Activated naive CD8-positive, alpha-beta T cell (primary cell): ENCODE measurements around the gene MIA2.
"Not testable (repeated sequence)": the region's sequence is repeated elsewhere in the genome, so short reads cannot be mapped to it uniquely, and the experiment has no call there.

Experiments used
- H3K27ac Mint-ChIP-seq: one replicate; pipeline ENCODE4 v1.8.0; 2021; ENCODE audit warnings: mixed read lengths
- H3K27me3 Mint-ChIP-seq: one replicate; pipeline ENCODE4 v1.8.0; 2021; ENCODE audit warnings: mixed read lengths
- H3K36me3 Mint-ChIP-seq: one replicate; pipeline ENCODE4 v1.8.0; 2021; ENCODE audit warnings: mixed read lengths
- H3K4me1 Mint-ChIP-seq: one replicate; pipeline ENCODE4 v1.8.0; 2021; ENCODE audit warnings: low read depth, mixed read lengths
- H3K4me3 Mint-ChIP-seq: one replicate; pipeline ENCODE4 v1.8.0; 2021; ENCODE audit warnings: mild to moderate bottlenecking, mixed read lengths
- H3K9me3 Mint-ChIP-seq: one replicate; pipeline ENCODE4 v1.8.0; 2021; ENCODE audit warnings: low read depth, mixed read lengths

Gene MIA2

GRCh38 chr14:39275395-39275794 is 41.7 kb downstream of the MIA2 start:
- no peaks in the 10 kb centered on the region for H3K27me3 Mint-ChIP-seq
- no peaks in the 10 kb centered on the region for H3K9me3 Mint-ChIP-seq
- peaks cover 56% of the 10 kb centered on the region for H3K4me1 Mint-ChIP-seq
- H3K27ac Mint-ChIP-seq = no peak overlapping the region
- H3K36me3 Mint-ChIP-seq = peaks cover 12% of the 10 kb centered on the region
- H3K4me3 Mint-ChIP-seq = no peak overlapping the region

GRCh38 chr14:39276005-39276404 is 42.3 kb downstream of the MIA2 start:
- Mint-ChIP-seq H3K9me3 (no peaks in the 10 kb centered on the region), H3K4me1 (peaks cover 50% of the 10 kb centered on the region), H3K4me3 (no peak overlapping the region), H3K27ac (peak overlapping the region; percentile 78), H3K27me3 (no peaks in the 10 kb centered on the region), H3K36me3 (peaks cover 12% of the 10 kb centered on the region)

GRCh38 chr14:39276579-39277114 is 42.9 kb downstream of the MIA2 start:
- Mint-ChIP-seq H3K4me1 (peaks cover 47% of the 10 kb centered on the region), H3K27me3 (no peaks in the 10 kb centered on the region), H3K9me3 (no peaks in the 10 kb centered on the region), H3K36me3 (peaks cover 15% of the 10 kb centered on the region), H3K4me3 (no peak overlapping the region), H3K27ac (peak overlapping the region; percentile 78)

- H3K9me3 Mint-ChIP-seq = no peaks in the 10 kb centered on the region
- H3K4me1 Mint-ChIP-seq = peaks cover 35% of the 10 kb centered on the region
- H3K36me3 Mint-ChIP-seq = peaks cover 22% of the 10 kb centered on the region
- H3K27me3 Mint-ChIP-seq = no peaks in the 10 kb centered on the region
- H3K27ac Mint-ChIP-seq = no peak overlapping the region
- no peak overlapping the region for H3K4me3 Mint-ChIP-seq
Observed at GRCh38 chr14:39279515-39279914, 45.8 kb downstream of the MIA2 start.

GRCh38 chr14:39280678-39281077 is 47.0 kb downstream of the MIA2 start:
- peaks cover 22% of the 10 kb centered on the region for H3K36me3 Mint-ChIP-seq
- not testable (repeated sequence) for H3K4me3 Mint-ChIP-seq, H3K9me3 Mint-ChIP-seq, H3K27ac Mint-ChIP-seq, H3K27me3 Mint-ChIP-seq
- peaks cover 29% of the 10 kb centered on the region for H3K4me1 Mint-ChIP-seq

GRCh38 chr14:39289523-39289922 is 55.8 kb downstream of the MIA2 start:
- Mint-ChIP-seq H3K36me3 (peaks cover 10% of the 10 kb centered on the region), H3K4me1 (peaks cover 13% of the 10 kb centered on the region), H3K4me3 (no peak overlapping the region), H3K27ac (no peak overlapping the region), H3K27me3 (no peaks in the 10 kb centered on the region), H3K9me3 (no peaks in the 10 kb centered on the region)

GRCh38 chr14:39291701-39292100 is 58.0 kb downstream of the MIA2 start:
- H3K36me3 Mint-ChIP-seq = peaks cover 20% of the 10 kb centered on the region
- H3K27ac Mint-ChIP-seq = no peak overlapping the region
- H3K27me3 Mint-ChIP-seq = no peaks in the 10 kb centered on the region
- no peak overlapping the region for H3K4me3 Mint-ChIP-seq
- peaks cover 13% of the 10 kb centered on the region for H3K4me1 Mint-ChIP-seq
- no peaks in the 10 kb centered on the region for H3K9me3 Mint-ChIP-seq

GRCh38 chr14:39293629-39294028 is 59.9 kb downstream of the MIA2 start:
- peaks cover 13% of the 10 kb centered on the region for H3K4me1 Mint-ChIP-seq
- no peaks in the 10 kb centered on the region for H3K27me3 Mint-ChIP-seq
- no peaks in the 10 kb centered on the region for H3K9me3 Mint-ChIP-seq
- no peak overlapping the region for H3K27ac Mint-ChIP-seq
- no peak overlapping the region for H3K4me3 Mint-ChIP-seq
- peaks cover 24% of the 10 kb centered on the region for H3K36me3 Mint-ChIP-seq

GRCh38 chr14:39300389-39300788 is 66.7 kb downstream of the MIA2 start:
- H3K4me1 Mint-ChIP-seq, H3K27me3 Mint-ChIP-seq, H3K27ac Mint-ChIP-seq, H3K4me3 Mint-ChIP-seq, H3K9me3 Mint-ChIP-seq: not testable (repeated sequence)
- peaks cover 20% of the 10 kb centered on the region for H3K36me3 Mint-ChIP-seq

- Mint-ChIP-seq H3K4me3 (no peak overlapping the region), H3K9me3 (no peaks in the 10 kb centered on the region), H3K4me1 (peaks cover 5% of the 10 kb centered on the region), H3K36me3 (peaks cover 20% of the 10 kb centered on the region), H3K27me3 (no peaks in the 10 kb centered on the region), H3K27ac (no peak overlapping the region)
Observed at GRCh38 chr14:39302124-39302810, 68.6 kb downstream of the MIA2 start.

- no peak overlapping the region for H3K4me3 Mint-ChIP-seq
- H3K4me1 Mint-ChIP-seq = peaks cover 5% of the 10 kb centered on the region
- no peaks in the 10 kb centered on the region for H3K27me3 Mint-ChIP-seq
- peaks cover 17% of the 10 kb centered on the region for H3K36me3 Mint-ChIP-seq
- no peaks in the 10 kb centered on the region for H3K9me3 Mint-ChIP-seq
- no peak overlapping the region for H3K27ac Mint-ChIP-seq
Observed at GRCh38 chr14:39303115-39303514, 69.4 kb downstream of the MIA2 start.

GRCh38 chr14:39307815-39308214 is 74.1 kb downstream of the MIA2 start:
- Mint-ChIP-seq H3K4me3 (no peak overlapping the region), H3K36me3 (peaks cover 26% of the 10 kb centered on the region), H3K9me3 (no peaks in the 10 kb centered on the region), H3K4me1 (peaks cover 2% of the 10 kb centered on the region), H3K27me3 (no peaks in the 10 kb centered on the region), H3K27ac (no peak overlapping the region)

GRCh38 chr14:39310051-39310450 is 76.3 kb downstream of the MIA2 start:
- Mint-ChIP-seq H3K9me3 (no peaks in the 10 kb centered on the region), H3K36me3 (peaks cover 20% of the 10 kb centered on the region), H3K27me3 (no peaks in the 10 kb centered on the region), H3K4me3 (no peak overlapping the region), H3K4me1 (peaks cover 2% of the 10 kb centered on the region), H3K27ac (no peak overlapping the region)

GRCh38 chr14:39315859-39316444 is 82.2 kb downstream of the MIA2 start:
- no peaks in the 10 kb centered on the region for H3K9me3 Mint-ChIP-seq
- no peaks in the 10 kb centered on the region for H3K4me1 Mint-ChIP-seq
- H3K27ac Mint-ChIP-seq = no peak overlapping the region
- no peak overlapping the region for H3K4me3 Mint-ChIP-seq
- no peaks in the 10 kb centered on the region for H3K27me3 Mint-ChIP-seq
- peaks cover 17% of the 10 kb centered on the region for H3K36me3 Mint-ChIP-seq

GRCh38 chr14:39316830-39317553 is 83.3 kb downstream of the MIA2 start:
- Mint-ChIP-seq H3K27ac (no peak overlapping the region), H3K36me3 (peaks cover 17% of the 10 kb centered on the region), H3K4me3 (no peak overlapping the region), H3K27me3 (no peaks in the 10 kb centered on the region), H3K4me1 (no peaks in the 10 kb centered on the region), H3K9me3 (no peaks in the 10 kb centered on the region)
